Endodermal cell (in vitro differentiated cells): Measurements from ENCODE around the gene MINDY1. TPM values are rescaled to one million over a fixed set of nuclear protein-coding genes. Genes with fewer than 3 reads are reported as not detected.

Source experiments
- DNase-seq: peaks from one replicate; pipeline ENCODE4 v3.0.0-alpha.2; 2017
- H3K27ac ChIP-seq: 2 replicates; pipeline ENCODE4 v1.5.1; 2013; ENCODE audit warnings: mild to moderate bottlenecking, low read depth, low read length, moderate library complexity
- H3K27me3 ChIP-seq: 2 replicates; pipeline ENCODE4 v1.6.1; 2013; ENCODE audit warnings: mild to moderate bottlenecking, low read length, moderate library complexity; ENCODE audit not compliant: insufficient read depth, control insufficient read depth, poor library complexity, severe bottlenecking
- H3K36me3 ChIP-seq: 2 replicates; pipeline ENCODE4 v1.7.0; 2013; ENCODE audit warnings: mild to moderate bottlenecking, low read length, moderate library complexity; ENCODE audit not compliant: control insufficient read depth, insufficient read depth
- H3K4me1 ChIP-seq: one replicate; pipeline ENCODE4 v1.7.0; 2013; ENCODE audit warnings: low read length; ENCODE audit not compliant: control insufficient read depth, insufficient read depth
- H3K4me3 ChIP-seq: 2 replicates; pipeline ENCODE4 v1.5.1; 2013; ENCODE audit warnings: mild to moderate bottlenecking, low read length, moderate library complexity
- H3K9ac ChIP-seq: 2 replicates; pipeline ENCODE4 v1.6.1; 2013; ENCODE audit warnings: mild to moderate bottlenecking, low read length, moderate library complexity; ENCODE audit not compliant: poor library complexity, severe bottlenecking; ENCODE audit errors: extremely low read depth
- H3K9me3 ChIP-seq: 2 replicates; pipeline ENCODE4 v1.6.1; 2013; ENCODE audit warnings: mild to moderate bottlenecking, low read length, moderate library complexity; ENCODE audit not compliant: control insufficient read depth
- H3K27ac Mint-ChIP-seq: 2 replicates; pipeline ENCODE4 v1.8.0; 2020; ENCODE audit warnings: mixed read lengths
- H3K27me3 Mint-ChIP-seq: 2 replicates; pipeline ENCODE4 v1.8.0; 2021; ENCODE audit warnings: mild to moderate bottlenecking, mixed read lengths; ENCODE audit not compliant: insufficient read depth
- H3K36me3 Mint-ChIP-seq: 2 replicates; pipeline ENCODE4 v1.8.0; 2020; ENCODE audit warnings: low read depth, mixed read lengths
- H3K4me1 Mint-ChIP-seq: 2 replicates; pipeline ENCODE4 v1.8.0; 2020; ENCODE audit warnings: mixed read lengths
- H3K4me3 Mint-ChIP-seq: 2 replicates; pipeline ENCODE4 v1.8.0; 2020; ENCODE audit warnings: mild to moderate bottlenecking, moderate library complexity, mixed read lengths
- H3K9me3 Mint-ChIP-seq: 2 replicates; pipeline ENCODE4 v1.8.0; 2020; ENCODE audit warnings: mild to moderate bottlenecking, mixed read lengths
- CTCF ChIP-seq: fragments of 200-600 bp; sonication (generic); conservative IDR thresholded peaks from 2 replicates; pipeline ENCODE4 v1.5.0; 2021; ENCODE audit warnings: antibody characterized with exemption, mild to moderate bottlenecking
- WGBS, 2 experiments: methylation state at CpG; one replicate each; pipeline versions ENCODE4 v1.1.5 to v1.1.7; 2013; ENCODE audit warnings: missing lambda C conversion rate in 2 of 2, mixed read lengths in 1 of 2; ENCODE audit not compliant: insufficient coverage in 1 of 2, insufficient read length in 1 of 2; 5-methylcytosine and 5-hydroxymethylcytosine counted together
- total RNA-seq, 2 donors: library from RNA; stranded (reverse); fragmentation: NEBNext Ultra II Directional in 1 of 2; extraction: Animal tissue kit (Norgen Biotek cat#: 25700) in 1 of 2; gene quantifications; 2 replicates in 1 of 2; 3 replicates in 1 of 2; pipeline ENCODE4 v1.2.1, GENCODE V29; 2021

The MINDY1 gene
- total RNA-seq, 2 donors from 2014 or later = 8.6 to 10.8 TPM

GRCh38 chr1:150974580-150975478 is 31.9 kb downstream of the MINDY1 start, which contains the start of gene CERS2:
TSS of gene CERS2 (minus strand) at chr1:150974835. CDS start at chr1:150969090, 5,745 bp downstream.
- peak within 1 kb of the TSS; percentile 81 for H3K4me3 ChIP-seq
- Mint-ChIP-seq H3K27ac (peak within 1 kb of the TSS; percentile 89), H3K27me3 (no peaks in the 10 kb centered on the region), H3K4me3 (peak within 1 kb of the TSS; percentile 75), H3K36me3 (peaks cover 2% of the 10 kb centered on the region), H3K4me1 (peaks cover 54% of the 10 kb centered on the region), H3K9me3 (no peaks in the 10 kb centered on the region)
- peak; percentile 91 for DNase-seq
- peak within 1 kb of the TSS; percentile 57 for H3K27ac ChIP-seq
- H3K36me3 ChIP-seq = no peaks in the 10 kb centered on the region
- peak within 1 kb of the TSS; percentile 77 for H3K9ac ChIP-seq
- H3K9me3 ChIP-seq = no peaks in the 10 kb centered on the region
- H3K4me1 ChIP-seq = peaks cover 18% of the 10 kb centered on the region
- no peaks in the 10 kb centered on the region for H3K27me3 ChIP-seq
- WGBS, 2 experiments = 4 to 18% methylated on average over 31 to 104 of the region's 106 CpGs
- no peak for TF ChIP-seq CTCF

- no peak for TF ChIP-seq CTCF
- peak overlapping the region; percentile 89 for H3K27ac Mint-ChIP-seq
- no peaks in the 10 kb centered on the region for H3K27me3 Mint-ChIP-seq
- H3K4me3 Mint-ChIP-seq = peak overlapping the region; percentile 75
- WGBS, 2 experiments = 0% methylated on average over 23 to 67 of the region's 67 CpGs
- H3K36me3 ChIP-seq = peaks cover 2% of the 10 kb centered on the region
- H3K4me1 Mint-ChIP-seq = peaks cover 51% of the 10 kb centered on the region
- peak overlapping the region; percentile 81 for H3K4me3 ChIP-seq
- no peaks in the 10 kb centered on the region for H3K9me3 Mint-ChIP-seq
- no peaks in the 10 kb centered on the region for H3K9me3 ChIP-seq
- no peaks in the 10 kb centered on the region for H3K27me3 ChIP-seq
- peaks cover 14% of the 10 kb centered on the region for H3K4me1 ChIP-seq
- peaks cover 3% of the 10 kb centered on the region for H3K36me3 Mint-ChIP-seq
- DNase-seq = peak; percentile 76
- peak overlapping the region; percentile 77 for H3K9ac ChIP-seq
- peak overlapping the region; percentile 57 for H3K27ac ChIP-seq
Measured at GRCh38 chr1:150973836-150974579, 32.7 kb downstream of the MINDY1 start.

- H3K9me3 ChIP-seq = no peaks in the 10 kb centered on the region
- Mint-ChIP-seq H3K36me3 (peaks cover 8% of the 10 kb centered on the region), H3K9me3 (no peaks in the 10 kb centered on the region), H3K4me3 (peak overlapping the region; percentile 75), H3K4me1 (peaks cover 48% of the 10 kb centered on the region), H3K27me3 (no peaks in the 10 kb centered on the region), H3K27ac (peak overlapping the region; percentile 89)
- H3K27ac ChIP-seq = no peak overlapping the region
- DNase-seq = peak; percentile 70
- peaks cover 9% of the 10 kb centered on the region for H3K36me3 ChIP-seq
- H3K27me3 ChIP-seq = no peaks in the 10 kb centered on the region
- no peak for TF ChIP-seq CTCF
- H3K4me3 ChIP-seq = peak overlapping the region; percentile 81
- peaks cover 14% of the 10 kb centered on the region for H3K4me1 ChIP-seq
- WGBS, 2 experiments = 16 to 27% methylated on average over 6 to 15 of the region's 15 CpGs
- peak overlapping the region; percentile 77 for H3K9ac ChIP-seq
Measured at GRCh38 chr1:150973258-150973835, 33.4 kb downstream of the MINDY1 start.
